OCI-LY3 (cell line): Measurements from ENCODE around the gene POU2F1.

Experiments
- H2AFZ ChIP-seq: fragments of 200-600, 300-600 bp; shearing (Covaris generic); 2 replicates; pipeline ENCODE4 v1.6.0; 2014; ENCODE audit warnings: antibody characterized with exemption, low read depth, low read length
- H3K27ac ChIP-seq: fragments of 200-600, 300-600 bp; sonication (generic); 2 replicates; pipeline ENCODE4 v1.5.1; 2014; ENCODE audit warnings: mild to moderate bottlenecking, low read length, moderate library complexity, mixed read lengths
- H3K27me3 ChIP-seq: fragments of 200-600, 300-600 bp; sonication (generic); 2 replicates; pipeline ENCODE4 v1.6.1; 2014; ENCODE audit warnings: low read depth, low read length, mixed read lengths
- H3K36me3 ChIP-seq: fragments of 200-600, 300-600 bp; sonication (generic); replicated peaks from 2 replicates; pipeline ENCODE3; 2014; ENCODE audit warnings: low read depth, low read length, mixed read lengths
- H3K4me1 ChIP-seq: fragments of 300-600, 200-600 bp; sonication (generic); 2 replicates; pipeline ENCODE4 v1.6.1; 2014; ENCODE audit warnings: low read length, mixed read lengths
- H3K4me2 ChIP-seq: fragments of 200-600, 300-600 bp; sonication (generic); 2 replicates; pipeline ENCODE4 v1.6.1; 2014; ENCODE audit warnings: low read length, mixed read lengths
- H3K4me3 ChIP-seq: fragments of 300-600, 200-600 bp; sonication (generic); 2 replicates; pipeline ENCODE4 v1.5.1; 2014; ENCODE audit warnings: antibody characterized with exemption, mild to moderate bottlenecking, low read length, moderate library complexity
- H3K79me2 ChIP-seq: fragments of 300-600, 200-600 bp; shearing (Covaris generic); 2 replicates; pipeline ENCODE4 v1.6.1; 2014; ENCODE audit warnings: mild to moderate bottlenecking, low read length, mixed read lengths
- H3K9ac ChIP-seq: fragments of 300-600, 200-600 bp; shearing (Covaris generic); 2 replicates; pipeline ENCODE4 v1.6.0; 2014; ENCODE audit warnings: mild to moderate bottlenecking, low read length, moderate library complexity
- H3K9me3 ChIP-seq: fragments of 200-600, 300-600 bp; shearing (Covaris generic); 2 replicates; pipeline ENCODE4 v1.6.1; 2014; ENCODE audit warnings: low read length, mixed read lengths; ENCODE audit not compliant: insufficient read depth
- H4K20me1 ChIP-seq: fragments of 200-600, 300-600 bp; sonication (generic); 2 replicates; pipeline ENCODE4 v1.6.1; 2016; ENCODE audit warnings: low read length, mixed read lengths; ENCODE audit not compliant: insufficient read depth
- CTCF ChIP-seq: fragments of 200-600, 300-600 bp; sonication (generic); IDR thresholded peaks from 2 replicates; pipeline ENCODE4 v1.5.1; 2014; ENCODE audit warnings: antibody characterized with exemption, low read length, low read depth
- EZH2phosphoT487 ChIP-seq: fragments of 200-600 bp; shearing (Covaris generic); IDR thresholded peaks from 2 replicates; pipeline ENCODE4 v1.6.1; 2018; ENCODE audit warnings: antibody characterized with exemption, mixed run types, low read depth

POU2F1 gene

DNA sequence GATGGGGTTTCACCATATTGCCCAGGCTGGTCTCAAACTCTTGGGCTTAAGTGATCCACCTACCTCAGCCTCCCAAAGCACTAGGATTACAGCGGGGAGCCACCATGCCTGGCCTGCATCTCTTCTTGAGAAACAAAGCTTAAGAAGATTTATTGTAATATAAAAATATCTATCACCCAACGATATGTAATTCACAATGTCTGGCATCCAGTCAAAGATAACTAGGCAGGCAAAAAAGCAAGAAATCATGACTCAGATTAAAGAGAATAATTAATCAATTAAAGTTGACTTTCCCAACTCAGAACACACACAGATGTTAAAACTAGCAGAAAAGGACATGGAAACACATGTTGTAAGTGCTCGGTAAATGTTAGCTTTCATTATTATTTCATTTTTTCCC lies 26.5 kb upstream of the POU2F1 start:
- Histone ChIP-seq H3K4me1 (no peaks in the 10 kb centered on the region), H4K20me1 (no peaks in the 10 kb centered on the region), H3K4me3 (no peak overlapping the region), H3K27ac (no peak overlapping the region), H3K9me3 (no peaks in the 10 kb centered on the region), H3K36me3 (no peaks in the 10 kb centered on the region), H3K9ac (no peak overlapping the region), H2AFZ (no peak overlapping the region), H3K79me2 (no peaks in the 10 kb centered on the region), H3K4me2 (no peak overlapping the region), H3K27me3 (no peaks in the 10 kb centered on the region)
- TF ChIP-seq EZH2phosphoT487 (no peak), CTCF (no peak)

DNA sequence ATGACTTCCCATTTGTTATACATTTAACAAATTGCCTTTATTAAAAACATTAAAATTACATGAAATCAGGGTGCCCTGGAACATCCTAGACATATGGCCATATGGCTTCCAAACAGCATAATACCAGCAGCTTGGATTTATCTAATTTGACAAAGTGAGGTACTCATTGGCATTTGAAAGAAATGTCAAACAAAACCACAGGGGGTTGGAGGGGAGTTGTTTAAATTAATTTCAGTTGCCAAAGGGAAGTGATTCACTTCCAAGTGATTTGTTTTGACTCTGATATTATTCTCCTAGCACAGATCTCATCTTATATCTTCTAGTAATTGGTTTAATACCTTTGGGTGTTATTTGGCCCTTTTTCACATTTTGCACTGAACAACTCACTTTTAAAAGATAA lies 24.5 kb upstream of the POU2F1 start:
- H3K4me1 ChIP-seq = no peaks in the 10 kb centered on the region
- H4K20me1 ChIP-seq = no peaks in the 10 kb centered on the region
- no peak overlapping the region for H2AFZ ChIP-seq
- no peak overlapping the region for H3K4me3 ChIP-seq
- H3K27ac ChIP-seq = no peak overlapping the region
- no peaks in the 10 kb centered on the region for H3K36me3 ChIP-seq
- H3K27me3 ChIP-seq = no peaks in the 10 kb centered on the region
- TF ChIP-seq EZH2phosphoT487 = no peak
- no peaks in the 10 kb centered on the region for H3K79me2 ChIP-seq
- no peaks in the 10 kb centered on the region for H3K9me3 ChIP-seq
- H3K4me2 ChIP-seq = no peak overlapping the region
- H3K9ac ChIP-seq = no peak overlapping the region

DNA sequence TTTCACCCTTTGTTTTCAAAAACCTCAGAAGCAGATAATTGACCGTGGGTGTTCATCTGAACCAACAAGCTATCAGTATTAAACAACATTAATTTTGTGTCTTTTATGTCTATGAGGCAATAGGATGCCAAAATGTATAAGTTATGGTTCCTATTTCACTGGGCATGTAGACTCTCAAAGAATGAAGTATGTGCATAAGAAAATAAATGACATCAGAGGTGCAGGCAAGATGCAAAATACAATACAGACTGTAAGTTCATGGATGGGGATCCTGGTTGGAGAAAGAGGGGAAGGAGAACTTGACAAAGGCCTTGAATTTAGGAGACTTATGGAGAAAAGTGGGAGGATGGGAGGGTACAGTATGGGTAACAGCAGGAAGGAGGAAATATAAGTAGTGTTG lies 23.4 kb upstream of the POU2F1 start:
- Histone ChIP-seq H3K27me3 (no peaks in the 10 kb centered on the region), H3K79me2 (no peaks in the 10 kb centered on the region), H4K20me1 (no peaks in the 10 kb centered on the region), H3K4me1 (no peaks in the 10 kb centered on the region), H3K9ac (no peak overlapping the region), H3K4me2 (no peak overlapping the region), H2AFZ (no peak overlapping the region), H3K36me3 (no peaks in the 10 kb centered on the region), H3K4me3 (no peak overlapping the region), H3K9me3 (no peaks in the 10 kb centered on the region), H3K27ac (no peak overlapping the region)
- no peak for TF ChIP-seq EZH2phosphoT487
- no peak for TF ChIP-seq CTCF

DNA sequence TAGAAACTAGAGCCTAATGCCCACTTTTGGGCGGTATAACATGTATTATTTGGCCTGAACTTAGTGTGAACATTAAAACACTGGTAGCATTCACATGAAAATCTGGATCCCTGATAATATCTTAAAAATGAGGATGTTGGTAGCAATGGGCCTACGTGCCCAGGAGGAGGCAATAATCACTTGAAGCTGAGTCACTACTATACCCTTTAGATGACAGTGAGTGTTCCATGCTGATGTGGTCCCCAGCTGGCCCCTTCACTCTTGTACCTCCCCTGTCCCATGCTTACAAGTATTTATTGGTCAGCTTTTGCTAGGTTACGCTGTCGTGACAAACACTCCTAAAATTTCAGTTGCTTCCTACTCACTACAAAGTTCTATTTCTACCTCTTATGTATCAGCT lies 23.0 kb upstream of the POU2F1 start:
- no peak overlapping the region for H2AFZ ChIP-seq
- no peak overlapping the region for H3K9ac ChIP-seq
- no peaks in the 10 kb centered on the region for H3K36me3 ChIP-seq
- H3K4me2 ChIP-seq = no peak overlapping the region
- no peaks in the 10 kb centered on the region for H3K27me3 ChIP-seq
- TF ChIP-seq EZH2phosphoT487 = no peak
- TF ChIP-seq CTCF = 0 out of 2 replicates have a peak, but pooled peaks have one; percentile 8
- H3K79me2 ChIP-seq = no peaks in the 10 kb centered on the region
- no peaks in the 10 kb centered on the region for H3K4me1 ChIP-seq
- H3K9me3 ChIP-seq = no peaks in the 10 kb centered on the region
- H4K20me1 ChIP-seq = no peaks in the 10 kb centered on the region
- no peak overlapping the region for H3K4me3 ChIP-seq
- no peak overlapping the region for H3K27ac ChIP-seq
